Activated CD8-positive, alpha-beta memory T cell treated with anti-CD3 and anti-CD28 coated beads, Interleukin-2, amount 50 U/mL, for 1 hour (primary cell): ENCODE results near the gene SAMSN1.

Source experiments
- DNase-seq: peaks from one replicate; pipeline ENCODE4 v3.0.0-alpha.2; 2020; ENCODE audit errors: extremely low read depth

The SAMSN1 gene

DNA sequence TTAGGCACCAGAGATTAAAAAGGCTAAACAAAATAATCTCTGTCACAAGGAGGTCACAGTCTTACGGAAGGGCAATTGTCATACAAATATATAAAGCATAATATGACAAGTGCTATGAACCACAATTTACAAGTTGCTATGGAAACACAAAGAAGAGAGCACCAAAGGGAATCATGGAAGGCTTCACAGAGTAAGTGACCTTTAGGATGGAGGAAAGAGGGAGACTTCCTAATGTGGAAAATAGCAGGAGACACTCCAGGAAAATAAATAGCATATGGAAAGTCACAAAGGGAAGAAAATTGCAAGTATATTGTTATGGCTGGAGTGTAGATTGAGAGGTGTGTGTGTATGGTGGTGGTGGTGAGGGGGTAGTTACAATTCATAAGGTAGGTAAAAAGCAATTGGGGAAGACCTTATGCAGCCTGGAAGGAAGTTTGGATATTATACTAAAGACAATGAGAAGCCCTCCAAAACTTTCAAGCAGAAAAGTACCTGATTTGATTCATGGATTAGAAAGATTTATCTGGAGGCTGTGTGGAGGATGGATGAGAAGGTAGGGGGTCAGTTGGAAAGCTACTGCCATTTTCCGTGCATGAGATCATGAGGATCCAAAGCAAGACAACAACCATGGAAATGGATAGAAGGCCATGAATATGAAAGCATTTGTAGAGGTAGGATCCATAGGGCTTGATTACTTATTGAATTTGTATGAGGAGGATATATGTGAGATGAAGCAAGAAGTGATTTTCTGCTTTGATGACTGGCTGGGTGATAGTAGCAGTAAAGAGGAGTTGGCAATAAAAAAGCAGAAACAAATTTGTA is 61.7 kb downstream of the SAMSN1 start:
- no peak for DNase-seq

DNA sequence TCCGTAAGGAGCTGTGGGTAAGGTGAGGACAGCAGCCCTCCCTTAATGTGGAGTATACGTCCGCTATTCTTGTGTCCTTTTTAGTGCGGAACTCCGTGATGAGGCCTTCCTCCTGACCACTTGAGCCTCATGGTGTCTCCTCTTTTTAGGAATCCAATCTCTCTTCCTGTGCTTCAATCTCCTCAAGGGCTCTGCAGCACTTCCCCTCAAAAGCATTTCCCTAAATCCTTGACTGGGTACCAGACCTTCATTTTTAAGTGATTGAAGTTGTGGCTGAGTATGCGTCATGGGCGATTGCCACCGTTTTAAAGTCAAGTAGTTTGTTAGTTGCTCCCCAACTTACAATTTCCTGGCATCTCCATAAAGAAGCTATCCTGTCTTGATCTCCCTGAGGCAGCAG is 62.8 kb downstream of the SAMSN1 start:
- no peak for DNase-seq

DNA sequence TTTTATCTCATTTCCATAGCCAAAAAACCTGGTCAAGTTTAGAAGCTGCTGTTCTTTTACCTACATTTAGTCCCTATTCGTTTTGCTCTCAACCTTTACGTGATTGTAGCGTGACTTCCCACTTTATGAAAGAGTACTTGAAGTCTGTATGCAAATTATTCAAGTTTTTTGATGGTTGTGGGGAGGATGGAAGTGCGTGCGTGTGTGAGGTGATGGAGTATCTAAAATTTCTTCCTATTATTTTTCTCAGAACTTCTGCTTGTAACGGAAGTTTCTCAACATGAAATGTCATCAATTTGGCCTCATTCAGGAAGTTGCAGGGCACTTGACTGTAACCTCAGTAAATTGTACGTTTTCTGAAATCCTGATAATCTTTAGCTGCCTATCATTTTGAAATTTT is 64.0 kb downstream of the SAMSN1 start:
- DNase-seq, result no peak

DNA sequence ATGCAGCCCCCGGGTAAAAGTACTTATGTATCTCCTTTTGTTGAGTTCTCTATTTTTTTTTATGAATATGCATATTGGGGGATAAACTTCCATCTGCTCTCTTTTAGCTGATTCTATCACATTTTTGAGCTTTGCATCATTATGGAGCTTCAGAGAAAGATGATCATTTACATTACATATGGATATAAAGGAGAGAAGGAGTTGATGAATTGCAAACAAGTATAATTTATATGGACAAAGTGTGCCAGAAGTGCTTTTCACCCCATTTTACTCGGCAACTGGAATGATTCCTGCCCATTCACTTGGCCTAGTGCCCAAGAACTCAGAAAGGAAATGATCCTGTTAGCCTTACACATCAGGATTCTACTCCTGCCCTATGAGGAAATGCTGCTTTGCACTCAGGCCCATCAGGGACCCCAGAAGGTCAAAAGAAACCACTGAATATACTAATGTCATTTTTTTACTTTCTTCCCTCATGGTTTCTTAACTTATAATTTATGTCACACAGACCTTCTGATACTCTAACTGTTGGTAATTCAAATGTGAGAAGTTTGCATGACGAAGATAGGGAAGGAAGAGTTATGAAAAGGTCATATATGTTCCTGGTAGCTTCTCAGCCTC is 65.6 kb downstream of the SAMSN1 start:
- no peak for DNase-seq

DNA sequence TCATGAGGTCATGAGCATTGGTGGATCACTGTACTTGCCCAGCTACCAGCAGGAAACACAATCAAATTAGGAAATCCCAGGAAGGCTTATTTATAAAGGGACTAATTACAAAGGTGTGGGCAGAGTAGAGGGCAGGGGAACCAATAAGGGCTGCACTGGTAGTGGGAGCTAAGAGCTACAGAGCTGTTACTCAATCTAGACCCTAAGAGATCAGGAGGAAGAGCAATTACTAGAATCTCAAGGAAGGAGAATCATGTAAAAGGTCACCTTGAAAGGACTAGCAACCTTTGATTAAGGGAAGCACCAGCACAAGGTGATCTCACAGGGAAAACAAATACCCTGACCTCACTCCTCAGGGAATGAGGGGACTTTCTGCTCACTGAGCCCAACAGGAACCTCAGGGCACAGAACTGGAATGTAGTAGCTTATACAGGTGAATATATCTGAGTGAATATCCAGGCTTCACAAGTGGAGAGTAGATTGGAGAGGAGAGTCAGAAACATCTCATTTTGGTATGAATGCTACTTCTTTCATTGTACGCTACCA is 66.8 kb downstream of the SAMSN1 start:
- no peak for DNase-seq

DNA sequence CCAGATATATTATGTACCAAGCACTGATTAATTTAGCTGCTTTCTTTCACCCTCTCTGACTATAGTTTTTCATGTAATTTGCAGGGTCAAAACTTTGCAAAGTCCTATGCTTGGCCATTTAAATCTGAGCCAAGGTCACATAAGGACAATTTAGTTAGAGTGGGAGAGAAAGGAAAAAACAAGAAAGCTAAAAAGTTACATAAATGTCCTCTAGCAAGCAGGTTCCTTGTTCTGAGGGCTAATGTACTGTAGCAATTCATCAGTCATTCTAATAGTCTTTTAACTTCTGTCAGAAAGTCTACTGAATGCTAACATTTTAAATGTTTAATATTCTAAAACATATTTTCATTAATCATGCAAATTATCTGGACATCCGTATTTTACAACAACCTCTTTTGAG is 68.3 kb downstream of the SAMSN1 start:
- no peak for DNase-seq

DNA sequence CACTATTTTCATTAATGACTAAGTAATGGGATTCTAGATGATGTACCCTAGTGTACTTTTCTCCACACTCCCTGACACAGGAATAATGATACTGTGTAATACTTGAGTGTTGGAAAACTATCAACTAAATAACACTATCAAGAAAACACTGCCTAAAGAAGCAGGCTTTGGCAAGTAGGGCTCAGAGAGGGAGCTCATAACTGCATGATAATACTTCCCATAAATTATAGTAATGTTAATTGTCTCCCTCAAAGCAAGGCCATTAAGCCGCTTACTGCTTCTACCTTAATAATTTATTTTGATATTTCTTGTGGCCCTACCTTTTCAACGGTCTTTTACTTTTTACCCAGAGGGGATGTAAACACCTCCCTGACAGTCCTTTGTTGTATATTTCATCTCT is 69.0 kb downstream of the SAMSN1 start:
- DNase-seq, result no peak

DNA sequence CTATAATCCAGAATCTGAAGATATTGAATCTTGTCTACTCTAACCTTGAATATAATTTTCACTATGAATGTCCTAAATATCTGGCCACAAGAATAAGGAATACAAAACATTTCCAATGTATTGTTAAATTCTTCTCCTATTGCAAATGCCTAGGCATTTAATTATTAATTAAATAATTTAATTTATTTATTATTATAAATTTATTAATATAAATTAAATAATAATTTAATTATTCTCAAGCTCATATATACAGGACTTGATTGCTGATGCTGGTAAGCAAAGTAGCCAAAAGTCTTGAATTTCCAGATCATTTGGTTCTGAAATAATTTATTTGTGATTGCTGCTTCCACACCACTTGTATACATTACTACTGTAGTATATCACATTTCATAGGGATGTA is 71.1 kb downstream of the SAMSN1 start:
- DNase-seq, result no peak

DNA sequence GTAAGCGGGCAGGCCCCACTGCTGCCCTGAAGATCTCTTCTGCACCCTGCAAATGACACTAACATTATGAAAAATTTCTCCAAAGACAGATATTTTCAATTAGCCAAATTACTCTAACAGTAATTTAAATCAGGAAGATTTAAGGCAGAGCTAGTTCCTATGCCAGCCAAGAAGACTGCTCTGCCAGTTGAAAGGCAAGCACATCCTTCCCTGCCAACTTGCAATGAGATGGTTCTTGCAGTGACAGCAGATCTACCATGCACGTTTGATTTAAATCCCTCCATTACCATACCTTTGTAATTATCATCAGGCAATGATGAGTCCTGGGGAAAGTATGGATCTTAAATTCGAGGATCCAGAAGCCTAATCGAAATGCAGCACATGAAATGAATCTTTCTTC is 76.5 kb downstream of the SAMSN1 start:
- DNase-seq, result no peak

DNA sequence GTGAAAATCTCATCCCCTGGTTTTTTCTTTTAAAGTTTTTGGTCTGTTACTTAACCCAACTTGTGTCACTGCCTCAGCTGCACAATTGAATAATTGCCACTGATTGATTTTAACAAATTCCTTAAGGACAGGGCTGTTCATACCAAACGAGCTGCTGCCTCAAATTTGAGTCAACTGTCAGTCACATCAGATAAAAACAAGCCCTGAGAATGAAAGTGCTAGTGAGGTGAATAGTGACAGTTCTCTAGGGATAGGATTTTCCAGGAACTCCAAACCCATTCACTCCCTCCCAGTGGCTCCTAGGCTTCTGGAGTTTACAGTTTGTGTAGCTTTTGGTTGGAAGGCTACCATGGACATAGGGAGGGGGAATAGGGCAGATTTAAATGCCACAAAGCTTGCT is 79.4 kb downstream of the SAMSN1 start:
- no peak for DNase-seq

DNA sequence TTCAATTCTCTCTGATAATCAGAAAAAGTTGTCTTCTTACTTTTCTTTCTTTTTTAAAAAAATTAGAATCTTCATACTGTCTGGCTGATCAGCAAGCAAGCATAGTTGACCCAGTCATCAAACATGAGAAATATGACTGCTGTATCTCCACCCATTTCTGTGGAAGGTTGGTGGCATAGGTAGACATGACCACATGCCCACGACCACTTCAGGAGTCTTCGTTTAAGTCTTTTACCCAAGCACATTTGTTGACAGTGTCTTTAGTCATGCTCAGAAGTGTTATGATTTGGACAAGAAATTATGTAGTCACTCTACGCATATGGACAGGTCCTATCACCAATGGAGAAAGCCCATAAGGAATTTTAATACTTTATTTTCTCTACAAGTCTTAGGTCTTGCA is 88.4 kb downstream of the SAMSN1 start:
- DNase-seq, result no peak

DNA sequence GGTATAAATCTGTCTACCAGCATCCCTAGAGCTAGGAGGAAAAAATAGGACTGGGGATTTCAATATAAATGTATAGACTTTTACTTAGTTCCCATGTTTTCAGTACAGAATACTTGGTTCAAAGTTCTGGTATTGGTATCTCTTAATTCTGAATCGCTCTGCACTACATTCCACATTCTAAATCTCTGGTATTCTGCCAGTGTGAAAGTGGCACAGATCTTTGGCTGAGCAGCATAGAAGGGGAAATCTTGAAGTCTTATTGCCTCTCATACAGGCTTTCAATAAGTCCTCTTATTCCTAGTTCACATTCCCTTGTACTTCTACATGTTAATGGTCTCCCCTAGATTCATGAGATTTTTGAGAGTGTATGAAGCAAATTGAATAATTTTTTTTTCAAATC is 89.2 kb downstream of the SAMSN1 start:
- DNase-seq, result no peak

DNA sequence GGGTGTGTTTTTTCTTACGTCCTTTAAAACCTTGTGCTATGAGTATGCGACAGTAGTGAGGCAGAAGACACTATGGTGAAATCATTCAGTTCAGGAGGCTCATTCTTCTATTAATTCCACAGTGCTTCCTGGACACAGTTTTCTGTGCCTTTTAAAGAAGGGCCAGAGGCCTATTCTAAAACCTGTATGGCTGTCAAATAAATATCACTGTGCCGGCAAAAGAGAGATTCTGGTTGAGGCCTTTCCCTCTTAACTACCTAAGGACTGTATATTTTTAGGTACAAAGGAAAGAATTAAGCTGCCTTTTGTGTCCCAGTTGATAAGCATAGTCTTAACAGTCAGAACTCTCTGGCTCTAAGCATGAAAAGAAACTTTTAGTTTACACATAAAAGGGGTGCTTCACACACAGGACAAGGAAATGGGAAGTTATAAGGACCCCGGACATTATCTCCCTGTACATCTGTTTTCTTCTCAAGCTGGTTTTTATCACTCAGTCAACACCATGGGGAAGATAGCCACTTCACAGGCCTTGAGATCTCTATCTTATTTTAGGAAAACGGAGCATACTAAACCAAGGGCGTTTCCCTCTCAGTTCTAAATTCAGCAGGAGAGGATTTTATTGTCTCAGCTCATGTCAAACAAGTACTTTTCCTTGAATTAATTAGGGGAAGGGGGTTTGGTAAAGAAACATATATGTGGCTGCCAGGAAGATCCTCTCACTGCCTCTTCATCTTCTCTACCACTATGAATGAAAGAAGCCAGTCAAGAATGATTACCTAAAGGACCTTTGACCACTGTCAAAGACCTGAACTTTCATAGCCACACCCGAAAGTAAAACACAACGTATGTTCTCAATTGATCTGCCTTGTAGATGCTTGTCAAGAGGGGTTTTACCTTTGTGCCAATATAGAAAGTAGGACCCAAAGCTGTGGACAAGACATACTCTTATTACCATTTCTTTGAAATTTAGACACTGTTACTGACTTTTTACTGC is 91.8 kb downstream of the SAMSN1 start:
- no peak for DNase-seq

DNA sequence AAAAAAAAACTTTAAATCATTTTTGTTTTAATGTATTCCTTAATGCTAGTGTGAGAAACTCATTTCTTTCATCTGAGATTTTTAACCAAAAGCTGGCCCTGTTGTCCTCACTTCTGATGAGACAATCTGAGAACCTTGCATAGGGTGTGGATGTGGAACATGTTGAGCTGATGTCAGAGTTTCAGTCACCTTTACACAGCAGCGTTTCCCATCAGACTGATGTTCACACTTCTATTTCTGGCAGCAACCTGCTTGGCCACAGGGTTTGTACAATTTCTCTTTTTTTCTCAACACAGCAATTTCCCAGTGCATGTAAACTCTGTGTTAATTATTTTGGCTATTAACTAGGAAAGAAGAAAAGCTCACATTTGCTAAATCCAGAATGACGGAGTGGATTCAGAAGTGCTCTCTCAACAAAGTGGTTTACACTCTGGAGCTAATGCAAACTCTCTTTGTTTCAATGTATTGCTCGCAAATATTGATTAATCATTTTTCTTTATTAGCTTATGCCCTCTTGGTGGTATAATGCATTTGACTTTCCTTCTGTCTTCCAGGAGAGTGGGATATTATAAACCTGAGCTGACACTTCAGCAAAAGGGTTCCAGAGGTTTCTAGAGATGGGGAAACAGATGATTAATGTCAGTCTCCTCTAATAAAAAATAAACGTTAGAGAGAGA is 92.6 kb downstream of the SAMSN1 start:
- no peak for DNase-seq

DNA sequence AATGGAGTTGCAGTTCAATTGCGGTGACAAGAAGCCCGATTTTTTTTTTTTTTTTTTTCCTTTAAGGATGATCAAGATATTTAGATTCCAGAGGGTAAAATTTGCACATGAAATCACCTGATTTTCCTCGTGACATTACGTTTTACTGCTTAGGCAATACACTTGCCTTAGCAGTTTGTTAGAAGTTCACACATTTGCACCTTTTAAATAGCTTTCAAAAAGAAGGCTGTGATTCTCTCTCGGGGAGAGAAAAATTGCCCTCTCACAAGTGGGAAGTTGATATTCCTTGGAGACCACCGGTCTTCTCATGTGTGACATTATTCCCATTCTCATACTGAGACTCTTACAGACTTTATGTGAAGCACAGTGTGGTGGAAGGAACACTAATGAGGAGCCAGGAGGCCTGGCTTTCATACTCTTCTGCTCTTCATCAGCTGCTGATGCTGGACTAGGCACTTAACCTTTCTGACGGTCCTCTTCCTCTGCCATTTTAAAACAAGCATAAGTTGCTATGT is 93.3 kb downstream of the SAMSN1 start:
- DNase-seq, result no peak

DNA sequence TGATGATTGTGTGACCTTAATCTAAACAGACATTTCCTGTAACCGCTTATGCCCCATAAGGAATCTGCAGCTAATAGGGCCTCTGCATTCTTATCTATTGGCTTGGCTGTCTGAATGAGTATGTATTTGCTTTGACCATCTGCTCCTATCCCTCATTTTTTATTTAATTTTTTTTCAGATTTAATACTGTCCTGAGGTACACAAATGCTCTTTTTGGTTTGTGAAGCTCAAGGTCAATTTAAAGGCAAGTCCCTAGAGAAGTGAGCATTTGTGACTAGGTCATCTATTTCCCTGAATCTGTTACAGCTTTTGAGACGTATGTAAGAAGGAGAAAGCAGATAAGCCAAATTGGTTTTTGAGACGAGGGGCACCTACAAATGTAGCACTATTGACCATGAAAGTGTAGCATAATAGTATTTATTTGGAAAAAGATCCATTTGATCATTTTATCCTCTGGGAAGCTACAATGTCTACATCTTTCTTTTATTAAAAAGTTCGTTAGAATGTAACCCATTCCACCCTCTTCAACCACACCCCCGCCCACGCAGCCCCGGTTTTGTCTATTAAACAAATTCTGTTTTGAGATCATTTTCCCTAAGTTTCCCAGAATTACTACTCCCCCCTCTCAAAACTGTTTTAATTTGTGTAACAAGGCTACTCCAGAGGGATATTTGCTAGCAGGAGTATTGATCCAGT is 93.9 kb downstream of the SAMSN1 start:
- DNase-seq, result no peak

DNA sequence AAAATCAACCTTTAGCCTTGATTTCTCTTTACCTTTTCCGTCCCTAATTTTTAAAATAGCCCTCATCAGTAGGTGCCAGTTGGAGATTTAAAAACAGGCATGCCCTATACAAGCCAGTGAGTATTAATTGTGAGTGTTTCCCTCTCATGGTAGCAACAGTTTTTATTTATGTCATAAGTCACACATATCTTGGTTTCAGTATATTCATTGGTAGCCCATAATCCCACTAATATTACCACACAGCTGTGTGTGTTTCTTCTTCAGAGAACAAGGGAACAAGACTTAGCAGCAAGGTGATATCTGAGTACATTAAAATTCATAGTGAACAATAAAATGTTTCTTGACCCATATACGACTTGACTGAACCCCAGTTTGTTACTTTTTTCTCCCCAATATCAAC is 94.6 kb downstream of the SAMSN1 start:
- DNase-seq, result no peak

DNA sequence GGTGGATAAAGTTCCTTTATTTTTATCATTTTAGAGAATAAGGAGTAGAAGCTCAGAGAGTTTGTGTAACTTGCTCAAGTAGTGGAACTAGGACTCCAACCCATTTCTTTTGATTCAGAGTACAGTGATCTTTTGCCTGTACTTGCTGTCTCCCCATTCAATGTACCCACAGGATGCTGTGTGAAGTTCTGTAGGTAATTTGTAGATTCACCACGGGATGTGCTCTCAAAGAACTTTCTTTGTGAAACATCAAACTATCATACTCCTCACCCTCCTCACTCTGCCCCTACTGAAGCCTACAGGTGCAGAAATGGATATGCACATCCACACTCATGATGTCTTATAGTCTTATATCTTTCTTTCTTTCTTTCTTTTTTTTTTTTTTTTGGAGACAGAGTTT is 97.3 kb downstream of the SAMSN1 start:
- DNase-seq, result no peak

DNA sequence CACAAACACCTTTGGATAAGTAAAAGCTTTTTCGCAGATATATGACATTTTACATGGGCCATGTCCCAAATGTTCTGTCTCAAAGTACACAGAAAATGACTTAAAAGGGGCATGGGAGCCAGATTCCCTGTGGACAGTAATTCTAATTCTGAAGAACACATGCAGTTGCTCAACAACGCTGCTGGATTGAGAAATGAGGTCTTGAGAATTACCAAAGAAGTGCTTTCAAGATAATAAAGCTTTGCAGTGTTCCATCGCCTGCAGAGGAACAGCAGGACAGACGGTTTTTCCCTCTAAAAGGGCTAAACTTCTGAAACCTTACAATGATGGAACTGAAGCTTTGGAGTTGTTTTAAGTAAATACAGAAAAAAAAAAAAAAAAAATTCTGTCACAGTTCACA is 107.9 kb downstream of the SAMSN1 start:
- no peak for DNase-seq

DNA sequence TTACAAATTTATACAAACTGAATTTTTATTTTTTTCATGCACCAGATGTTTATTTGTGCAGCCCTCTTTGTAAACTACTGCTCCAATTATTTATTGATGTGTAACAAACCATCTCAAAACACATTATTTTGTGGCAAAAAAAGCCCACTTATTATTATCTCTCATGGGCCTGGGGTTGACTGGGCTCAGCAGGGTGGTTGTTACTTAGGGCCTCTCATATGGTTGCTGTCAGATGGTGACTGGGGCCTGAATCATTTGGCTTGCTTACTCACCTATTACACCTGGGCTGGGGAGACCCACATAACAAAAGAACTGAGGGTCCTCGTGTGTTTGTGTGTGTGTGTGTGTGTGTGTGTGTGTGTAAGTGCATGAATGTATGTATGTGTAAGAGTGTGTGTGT is 110.7 kb downstream of the SAMSN1 start:
- no peak for DNase-seq
